ENCODE data around the gene S100A14.

DNA sequence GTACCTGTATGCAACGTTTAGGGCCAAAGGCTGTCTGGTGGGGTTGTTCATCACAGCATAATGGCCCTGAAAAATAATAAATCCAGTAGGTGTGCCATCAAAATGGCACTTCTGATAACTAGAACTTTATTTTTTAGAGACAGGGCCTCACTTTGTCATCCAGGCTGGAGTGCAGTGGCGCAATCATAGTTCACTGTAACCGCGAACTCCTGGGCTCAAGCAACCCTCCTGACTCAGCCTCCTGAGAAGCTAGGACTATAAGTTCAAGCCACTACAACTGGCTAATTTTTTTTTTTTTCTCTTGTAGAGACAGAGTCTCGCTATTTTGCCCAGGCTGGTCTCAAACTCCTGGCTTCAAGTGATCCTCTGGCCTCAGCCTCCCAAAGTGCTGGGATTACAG lies 47.1 kb upstream of the S100A14 start:
- TF ChIP-seq, protein P1, sequence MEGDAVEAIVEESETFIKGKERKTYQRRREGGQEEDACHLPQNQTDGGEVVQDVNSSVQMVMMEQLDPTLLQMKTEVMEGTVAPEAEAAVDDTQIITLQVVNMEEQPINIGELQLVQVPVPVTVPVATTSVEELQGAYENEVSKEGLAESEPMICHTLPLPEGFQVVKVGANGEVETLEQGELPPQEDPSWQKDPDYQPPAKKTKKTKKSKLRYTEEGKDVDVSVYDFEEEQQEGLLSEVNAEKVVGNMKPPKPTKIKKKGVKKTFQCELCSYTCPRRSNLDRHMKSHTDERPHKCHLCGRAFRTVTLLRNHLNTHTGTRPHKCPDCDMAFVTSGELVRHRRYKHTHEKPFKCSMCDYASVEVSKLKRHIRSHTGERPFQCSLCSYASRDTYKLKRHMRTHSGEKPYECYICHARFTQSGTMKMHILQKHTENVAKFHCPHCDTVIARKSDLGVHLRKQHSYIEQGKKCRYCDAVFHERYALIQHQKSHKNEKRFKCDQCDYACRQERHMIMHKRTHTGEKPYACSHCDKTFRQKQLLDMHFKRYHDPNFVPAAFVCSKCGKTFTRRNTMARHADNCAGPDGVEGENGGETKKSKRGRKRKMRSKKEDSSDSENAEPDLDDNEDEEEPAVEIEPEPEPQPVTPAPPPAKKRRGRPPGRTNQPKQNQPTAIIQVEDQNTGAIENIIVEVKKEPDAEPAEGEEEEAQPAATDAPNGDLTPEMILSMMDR (IDR thresholded peaks at IDR 0.05): no peak
- TF ChIP-seq, protein P2, sequence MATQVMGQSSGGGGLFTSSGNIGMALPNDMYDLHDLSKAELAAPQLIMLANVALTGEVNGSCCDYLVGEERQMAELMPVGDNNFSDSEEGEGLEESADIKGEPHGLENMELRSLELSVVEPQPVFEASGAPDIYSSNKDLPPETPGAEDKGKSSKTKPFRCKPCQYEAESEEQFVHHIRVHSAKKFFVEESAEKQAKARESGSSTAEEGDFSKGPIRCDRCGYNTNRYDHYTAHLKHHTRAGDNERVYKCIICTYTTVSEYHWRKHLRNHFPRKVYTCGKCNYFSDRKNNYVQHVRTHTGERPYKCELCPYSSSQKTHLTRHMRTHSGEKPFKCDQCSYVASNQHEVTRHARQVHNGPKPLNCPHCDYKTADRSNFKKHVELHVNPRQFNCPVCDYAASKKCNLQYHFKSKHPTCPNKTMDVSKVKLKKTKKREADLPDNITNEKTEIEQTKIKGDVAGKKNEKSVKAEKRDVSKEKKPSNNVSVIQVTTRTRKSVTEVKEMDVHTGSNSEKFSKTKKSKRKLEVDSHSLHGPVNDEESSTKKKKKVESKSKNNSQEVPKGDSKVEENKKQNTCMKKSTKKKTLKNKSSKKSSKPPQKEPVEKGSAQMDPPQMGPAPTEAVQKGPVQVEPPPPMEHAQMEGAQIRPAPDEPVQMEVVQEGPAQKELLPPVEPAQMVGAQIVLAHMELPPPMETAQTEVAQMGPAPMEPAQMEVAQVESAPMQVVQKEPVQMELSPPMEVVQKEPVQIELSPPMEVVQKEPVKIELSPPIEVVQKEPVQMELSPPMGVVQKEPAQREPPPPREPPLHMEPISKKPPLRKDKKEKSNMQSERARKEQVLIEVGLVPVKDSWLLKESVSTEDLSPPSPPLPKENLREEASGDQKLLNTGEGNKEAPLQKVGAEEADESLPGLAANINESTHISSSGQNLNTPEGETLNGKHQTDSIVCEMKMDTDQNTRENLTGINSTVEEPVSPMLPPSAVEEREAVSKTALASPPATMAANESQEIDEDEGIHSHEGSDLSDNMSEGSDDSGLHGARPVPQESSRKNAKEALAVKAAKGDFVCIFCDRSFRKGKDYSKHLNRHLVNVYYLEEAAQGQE (IDR thresholded peaks at IDR 0.05; ENCODE audit: insufficient read depth in 1 of 2, low read depth in 2 of 2, low read length in 1 of 2): no peak

Data from Panc1 (cell line).